HEK293 (cell line): ENCODE data around the gene LPIN3.

Source experiments
- CTCF ChIA-PET: fragments of 350-600 bp; formaldehyde crosslinking; extraction: SDS; loops from one replicate; lab custom pipeline; 2021; ENCODE audit warnings: antibody characterized with exemption; lab: Yijun Ruan, JAX
- POLR2A ChIA-PET: fragments of 300-600 bp; formaldehyde crosslinking; extraction: SDS; loops from one replicate; lab custom pipeline; 2020; ENCODE audit warnings: antibody characterized with exemption, inconsistent platforms; lab: Yijun Ruan, JAX
- H3K27ac ChIP-seq: fragments of 200-500 bp; sonication (Bioruptor generic); 2 replicates; pipeline ENCODE4 v1.5.1; 2014; ENCODE audit warnings: low read depth, low read length, control low read depth, inconsistent platforms; ENCODE audit errors: extremely low read depth
- H3K36me3 ChIP-seq, 2 experiments: fragments of 200-500 bp in 1 of 2; sonication (Bioruptor generic) in 1 of 2; 1 replicate in 1 of 2; 2 replicates in 1 of 2; pipeline ENCODE4 v1.5.1; 2014 to 2017; ENCODE audit warnings: inconsistent platforms in 2 of 2, low read length in 2 of 2; ENCODE audit not compliant: control insufficient read depth in 2 of 2, insufficient read depth in 1 of 2
- H3K4me1 ChIP-seq: fragments of 200-500 bp; sonication (Bioruptor generic); 2 replicates; pipeline ENCODE4 v1.5.1; 2014; ENCODE audit warnings: mild to moderate bottlenecking, low read length, inconsistent platforms; ENCODE audit not compliant: control insufficient read depth, insufficient read depth
- H3K4me3 ChIP-seq: 2 replicates; pipeline ENCODE4 v1.5.1; 2011; ENCODE audit warnings: low read depth, mild to moderate bottlenecking, control low read depth, low read length, moderate library complexity
- H3K9me3 ChIP-seq: fragments of 200-500 bp; sonication (Bioruptor generic); 2 replicates; pipeline ENCODE4 v1.5.1; 2014; ENCODE audit warnings: low read depth, low read length, inconsistent platforms; ENCODE audit not compliant: control insufficient read depth, insufficient read depth
- CTCF ChIP-seq: fragments of 450-650 bp; formaldehyde crosslinking; IDR thresholded peaks from 2 replicates; pipeline ENCODE4 v1.5.1; 2016; ENCODE audit warnings: missing biosample characterization, missing genetic modification characterization
- GLIS1 ChIP-seq: fragments of 450-650 bp; formaldehyde crosslinking; IDR thresholded peaks from 2 replicates; pipeline ENCODE4 v1.5.1; 2016; ENCODE audit warnings: missing biosample characterization, missing genetic modification characterization
- OSR2 ChIP-seq: fragments of 450-650 bp; formaldehyde crosslinking; IDR thresholded peaks from 2 replicates; pipeline ENCODE4 v1.5.1; 2016; ENCODE audit warnings: missing biosample characterization, missing genetic modification characterization
- SCRT2 ChIP-seq: fragments of 450-650 bp; formaldehyde crosslinking; IDR thresholded peaks from 2 replicates; pipeline ENCODE4 v1.5.1; 2016; ENCODE audit warnings: missing biosample characterization, missing genetic modification characterization
- ZBTB10 ChIP-seq: fragments of 450-650 bp; formaldehyde crosslinking; IDR thresholded peaks from 2 replicates; pipeline ENCODE4 v1.5.1; 2016; ENCODE audit warnings: missing biosample characterization, missing genetic modification characterization
- ZBTB26 ChIP-seq: fragments of 450-650 bp; formaldehyde crosslinking; optimal IDR thresholded peaks from 2 replicates; pipeline ENCODE3; 2016; ENCODE audit warnings: missing biosample characterization, mild to moderate bottlenecking, missing genetic modification characterization
- ZBTB44 ChIP-seq: fragments of 450-650 bp; IDR thresholded peaks from 2 replicates; pipeline ENCODE4 v1.5.1; 2018; ENCODE audit warnings: missing biosample characterization, mild to moderate bottlenecking, missing genetic modification characterization
- ZEB2 ChIP-seq: fragments of 450-650 bp; formaldehyde crosslinking; IDR thresholded peaks from 2 replicates; pipeline ENCODE4 v1.5.1; 2016; ENCODE audit warnings: missing biosample characterization, missing genetic modification characterization
- ZFP37 ChIP-seq: fragments of 450-650 bp; formaldehyde crosslinking; IDR thresholded peaks from 2 replicates; pipeline ENCODE4 v1.5.1; 2016; ENCODE audit warnings: missing biosample characterization, missing genetic modification characterization
- ZIC2 ChIP-seq: fragments of 450-650 bp; formaldehyde crosslinking; IDR thresholded peaks from 2 replicates; pipeline ENCODE4 v1.5.1; 2016; ENCODE audit warnings: missing biosample characterization, missing genetic modification characterization
- ZNF26 ChIP-seq: fragments of 450-650 bp; formaldehyde crosslinking; IDR thresholded peaks from 2 replicates; pipeline ENCODE4 v1.5.1; 2016; ENCODE audit warnings: missing biosample characterization, missing genetic modification characterization
- ZNF324 ChIP-seq: fragments of 450-650 bp; formaldehyde crosslinking; IDR thresholded peaks from 2 replicates; pipeline ENCODE4 v1.5.1; 2016; ENCODE audit warnings: missing biosample characterization, missing genetic modification characterization
- ZNF354C ChIP-seq: fragments of 450-650 bp; formaldehyde crosslinking; IDR thresholded peaks from 2 replicates; pipeline ENCODE4 v1.5.1; 2016; ENCODE audit warnings: missing biosample characterization, missing genetic modification characterization, low read depth, borderline replicate concordance
- ZNF48 ChIP-seq: fragments of 450-650 bp; formaldehyde crosslinking; IDR thresholded peaks from 2 replicates; pipeline ENCODE4 v1.5.1; 2016; ENCODE audit warnings: missing biosample characterization, missing genetic modification characterization
- ZNF792 ChIP-seq: fragments of 450-650 bp; formaldehyde crosslinking; IDR thresholded peaks from 2 replicates; pipeline ENCODE4 v1.5.1; 2016; ENCODE audit warnings: missing biosample characterization, missing genetic modification characterization
- ZSCAN23 ChIP-seq: fragments of 450-650 bp; formaldehyde crosslinking; IDR thresholded peaks from 2 replicates; pipeline ENCODE4 v1.5.1; 2016; ENCODE audit warnings: missing biosample characterization, missing genetic modification characterization

The LPIN3 gene

GRCh38 chr20:41358230-41358629 is 17.6 kb downstream of the LPIN3 start:
- Histone ChIP-seq H3K4me3 (no peak overlapping the region), H3K4me1 (no peaks in the 10 kb centered on the region), H3K36me3 (peaks cover 0 to 80% of the 10 kb centered on the region in 2 experiments; a peak in 2 of 3 replicates), H3K9me3 (no peaks in the 10 kb centered on the region), H3K27ac (no peak overlapping the region)
- TF ChIP-seq ZSCAN23 = no peak
- TF ChIP-seq ZIC2 (tag by site-specific recombination) = peak; percentile 95
- CTCF ChIA-PET = no interaction called here
- POLR2A ChIA-PET = no interaction called here

- H3K4me3 ChIP-seq = no peak overlapping the region
- CTCF ChIA-PET = no interaction called here
- H3K36me3 ChIP-seq = peaks cover 0 to 80% of the 10 kb centered on the region in 2 experiments; a peak in 2 of 3 replicates
- no peaks in the 10 kb centered on the region for H3K9me3 ChIP-seq
- no peaks in the 10 kb centered on the region for H3K4me1 ChIP-seq
- no peak overlapping the region for H3K27ac ChIP-seq
- no peak for TF ChIP-seq ZNF48
- TF ChIP-seq OSR2 (tag by site-specific recombination) = no peak
- no peak for TF ChIP-seq SCRT2
- TF ChIP-seq ZNF26 (tag by site-specific recombination) = no peak
- TF ChIP-seq GLIS1 (tag by site-specific recombination) = no peak
- TF ChIP-seq ZNF324 (tag by site-specific recombination) = no peak
- no peak for TF ChIP-seq ZFP37
- TF ChIP-seq ZBTB10 (tag by site-specific recombination) = no peak
- no peak for TF ChIP-seq ZBTB44 (tag by site-specific recombination)
- TF ChIP-seq ZBTB26 (tag by site-specific recombination) = no peak
- no peak for TF ChIP-seq ZNF792 (tag by site-specific recombination)
- TF ChIP-seq ZNF354C = no peak
- TF ChIP-seq ZEB2 = no peak
- TF ChIP-seq CTCF = no peak
- POLR2A ChIA-PET = no interaction called here
Observed at GRCh38 chr20:41358717-41359116, 18.1 kb downstream of the LPIN3 start.
